Stimulated activated CD4-positive, alpha-beta T cell treated with anti-CD3 and anti-CD28 coated beads, Interleukin-1b, Interleukin-23, amount 100 ng/mL, for 24 hours (primary cell): ENCODE data around the gene CLMN.
A peak's percentile ranks its signal among the peaks of the same experiment; 100 is the strongest.

Source experiments
- DNase-seq, 4 experiments: peaks; one replicate each; pipeline ENCODE4 v3.0.0-alpha.2; 2020; ENCODE audit warnings: low read depth in 4 of 4, low spot score in 1 of 4

CLMN gene

DNA sequence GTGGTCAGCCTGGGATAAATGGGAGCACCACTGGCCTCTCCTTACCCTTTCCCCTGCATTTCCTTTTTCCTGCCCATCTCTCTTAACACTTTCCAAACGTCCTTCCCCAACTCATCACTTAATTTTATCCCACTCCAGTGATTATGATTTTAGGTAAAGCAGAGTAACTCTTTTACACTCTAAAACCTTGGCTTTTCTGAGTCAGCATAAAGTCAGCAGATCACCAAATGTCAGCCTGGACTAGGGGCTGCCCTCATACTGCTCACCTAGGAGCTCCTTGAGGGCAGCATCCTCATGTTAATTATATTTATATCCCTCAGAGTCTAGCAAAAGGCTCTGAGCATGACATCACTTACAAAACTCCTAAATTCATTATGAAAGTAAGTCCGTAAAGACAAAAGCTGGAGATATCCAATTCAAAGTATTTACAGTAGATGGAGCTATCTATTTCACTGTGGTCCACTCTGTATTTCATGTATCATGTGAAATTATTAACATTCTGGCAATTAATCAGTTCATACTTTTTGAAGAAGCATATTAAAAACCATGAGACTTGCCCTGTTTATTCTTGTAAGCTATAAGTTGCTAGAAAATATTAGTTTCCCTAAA is 145.4 kb downstream of the CLMN start:
- DNase-seq, result no peak

GRCh38 chr14:95173518-95173917 is 146.2 kb downstream of the CLMN start:
- no peak for DNase-seq

- DNase-seq, result no peak
Measured at GRCh38 chr14:95167177-95167576, 152.5 kb downstream of the CLMN start.

DNA sequence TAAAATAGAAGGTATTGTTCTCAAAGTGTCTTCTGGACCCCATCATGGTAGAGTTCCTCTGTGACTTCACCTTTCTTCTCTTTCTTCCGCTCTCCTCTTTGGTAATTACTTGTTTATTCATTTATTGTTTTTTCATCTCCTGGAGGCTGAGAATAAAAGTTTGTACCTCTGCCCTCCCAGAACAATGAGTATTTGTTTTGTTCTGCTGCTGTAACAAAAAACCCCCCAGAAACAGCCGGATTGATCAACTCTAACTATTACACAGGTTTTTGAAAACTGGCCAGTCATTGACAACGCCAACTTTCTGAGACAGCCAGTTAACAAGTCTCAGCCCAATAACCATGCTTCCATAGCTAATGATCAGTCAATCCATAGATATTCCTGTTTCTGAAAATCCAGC is 154.2 kb downstream of the CLMN start:
- no peak for DNase-seq

- no peak for DNase-seq
Measured at GRCh38 chr14:95164506-95164905, 155.2 kb downstream of the CLMN start.

- DNase-seq, result no peak
Measured at GRCh38 chr14:95163666-95164065, 156.0 kb downstream of the CLMN start.

DNA sequence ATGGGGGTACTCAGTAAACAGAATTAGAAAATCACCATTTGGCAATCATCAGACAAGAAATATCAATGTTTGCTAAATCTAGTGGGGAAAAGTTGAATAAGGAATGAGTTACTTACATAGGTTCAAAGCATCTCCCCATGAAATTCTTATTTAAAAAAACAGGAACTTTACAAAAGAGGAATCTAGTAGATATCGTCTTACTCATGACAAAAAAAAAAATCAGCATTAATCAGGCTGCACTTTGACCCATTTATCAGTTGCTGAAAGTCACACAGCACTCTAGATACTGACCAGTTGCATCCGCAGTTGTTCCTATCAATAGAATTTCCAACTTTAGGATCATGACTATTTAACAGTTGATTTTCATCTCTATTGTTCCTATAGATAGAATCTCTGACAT is 156.6 kb downstream of the CLMN start:
- DNase-seq, result no peak

DNA sequence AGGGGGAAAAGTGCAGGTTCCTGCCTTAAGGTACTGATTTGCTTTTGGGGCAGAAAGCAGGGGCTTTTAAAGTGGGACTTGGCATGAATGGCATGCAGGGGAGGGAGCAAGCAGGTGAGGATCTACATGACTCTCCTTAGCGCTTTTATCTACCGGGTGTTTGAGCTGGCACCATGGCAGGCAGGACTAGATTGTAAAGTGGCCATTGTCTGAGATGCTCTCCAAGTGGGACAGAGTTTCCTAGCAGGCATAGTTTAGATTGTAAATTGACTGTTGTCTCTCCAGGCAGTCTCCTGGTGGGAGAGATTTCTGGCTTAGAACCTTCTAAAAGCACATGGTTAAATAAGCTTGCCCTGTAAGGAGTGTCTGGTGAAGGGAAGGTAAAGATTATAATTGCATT is 157.1 kb downstream of the CLMN start:
- DNase-seq, result no peak

DNA sequence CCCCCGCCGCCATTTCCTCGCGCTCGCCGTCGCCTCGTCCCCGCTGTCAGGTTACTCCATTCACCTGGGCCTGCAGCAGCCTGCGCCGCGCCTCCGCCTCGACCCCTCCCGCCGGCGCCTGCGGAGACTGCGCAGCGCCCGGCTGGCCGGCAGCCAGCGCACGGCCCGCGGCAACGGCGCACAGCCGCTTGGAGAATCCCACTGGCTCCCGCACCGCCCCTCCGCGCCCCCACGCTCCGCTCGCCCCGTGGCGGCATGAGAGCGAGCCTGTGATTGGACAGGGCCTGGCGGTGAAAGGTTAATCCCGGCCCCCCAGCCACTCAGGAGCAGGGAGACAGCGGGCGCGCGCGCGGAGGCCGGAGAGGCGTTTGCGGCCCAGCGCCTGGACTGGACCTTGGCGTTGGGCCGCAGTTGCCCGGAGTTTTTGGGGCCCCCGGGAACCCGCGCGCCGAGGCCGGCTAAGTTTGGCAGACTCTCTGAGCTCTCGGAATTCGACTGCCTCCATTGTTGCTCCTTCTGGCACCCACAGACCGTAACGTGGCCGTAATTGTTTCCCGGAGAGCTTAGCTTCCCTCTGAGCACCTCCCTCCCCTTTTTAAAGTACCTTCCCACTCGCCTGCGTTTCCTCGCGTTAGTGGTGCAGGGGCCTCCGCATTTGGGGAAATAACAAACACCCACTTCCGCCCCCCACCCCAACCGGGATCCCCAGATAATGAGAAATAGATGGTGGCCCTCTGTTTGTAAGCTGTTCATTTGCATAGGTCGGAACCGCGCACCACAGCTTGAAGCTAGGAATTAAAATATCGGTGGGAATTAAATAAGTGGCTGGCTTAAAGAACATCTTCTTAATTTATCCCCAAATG is 162.2 kb downstream of the CLMN start, which contains the start of gene DICER1:
DICER1 (minus strand) TSS at position 203 of the 863 bp plus-strand sequence. CDS start 24,071 bp downstream, outside the sequence.
- DNase-seq, result peak; percentile 87 to 95 (median 90)

GRCh38 chr14:95157048-95157326 is 162.7 kb downstream of the CLMN start:
- DNase-seq, result no peak

DNA sequence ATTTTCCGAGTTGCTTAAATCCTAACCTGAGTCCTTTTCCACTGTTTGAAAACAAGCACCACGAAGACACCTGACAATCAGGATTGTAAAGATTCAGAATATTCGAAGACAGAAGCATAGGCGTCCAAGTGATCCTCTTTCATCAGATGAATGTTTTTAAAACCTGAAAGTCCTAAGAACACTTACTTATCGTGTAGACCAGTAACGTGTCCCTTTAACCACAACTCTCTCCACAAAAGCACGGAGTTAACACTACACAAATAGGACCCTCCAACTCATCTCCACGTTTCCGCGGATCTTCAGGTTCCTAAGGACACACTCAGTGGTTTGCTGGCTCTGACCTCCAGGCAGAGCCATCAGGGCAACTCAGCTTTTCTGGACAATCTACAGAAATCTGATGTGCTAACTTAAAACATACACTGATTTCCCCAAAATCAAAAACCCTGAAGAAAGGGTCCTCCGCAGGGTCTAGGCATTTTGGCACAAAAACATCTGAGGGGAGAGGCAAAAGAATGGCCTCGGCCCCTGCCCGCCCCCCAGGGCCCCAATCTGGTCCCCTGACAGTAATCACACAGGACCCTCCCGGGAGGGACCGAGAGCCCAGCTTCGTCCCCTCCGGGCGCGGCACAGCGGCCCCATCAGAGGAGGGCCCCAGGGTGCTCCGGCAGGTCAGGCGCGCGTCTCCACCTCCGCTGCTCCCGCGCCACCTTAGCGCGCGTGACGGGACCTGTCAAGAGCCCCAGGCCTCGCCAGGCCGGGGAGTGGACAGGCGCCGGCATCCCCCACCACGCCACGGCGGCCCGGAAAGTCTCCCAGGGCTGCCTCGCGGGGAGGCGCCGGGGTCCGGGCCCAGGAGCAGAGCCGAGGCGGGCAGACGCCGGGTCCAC is 163.3 kb downstream of the CLMN start:
- DNase-seq, result peak in 3 of 4 experiments; percentile 5 to 8 (median 6)

DNA sequence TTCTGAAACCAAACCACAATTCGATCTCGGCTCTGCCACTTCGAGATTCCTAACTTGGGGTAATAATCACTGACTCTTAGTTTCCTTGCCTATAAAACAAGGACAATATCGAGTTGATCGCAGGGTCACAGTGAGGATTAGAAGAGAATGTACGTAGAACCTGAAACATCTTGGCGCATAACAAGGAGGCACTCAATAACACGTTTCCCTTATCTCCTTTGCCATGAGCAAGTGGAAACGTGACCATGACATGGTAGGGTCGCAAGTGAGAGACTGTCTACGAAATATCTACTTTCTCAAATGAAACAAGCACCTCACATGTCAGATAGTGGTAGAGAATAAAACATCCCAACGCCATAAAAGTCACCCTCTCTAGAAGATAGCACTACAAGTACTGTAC is 164.7 kb downstream of the CLMN start:
- DNase-seq, result no peak

- no peak for DNase-seq
Measured at GRCh38 chr14:95153866-95154265, 165.8 kb downstream of the CLMN start.

GRCh38 chr14:95151561-95151960 is 168.1 kb downstream of the CLMN start:
- no peak for DNase-seq

GRCh38 chr14:95150910-95151309 is 168.8 kb downstream of the CLMN start:
- DNase-seq, result no peak

DNA sequence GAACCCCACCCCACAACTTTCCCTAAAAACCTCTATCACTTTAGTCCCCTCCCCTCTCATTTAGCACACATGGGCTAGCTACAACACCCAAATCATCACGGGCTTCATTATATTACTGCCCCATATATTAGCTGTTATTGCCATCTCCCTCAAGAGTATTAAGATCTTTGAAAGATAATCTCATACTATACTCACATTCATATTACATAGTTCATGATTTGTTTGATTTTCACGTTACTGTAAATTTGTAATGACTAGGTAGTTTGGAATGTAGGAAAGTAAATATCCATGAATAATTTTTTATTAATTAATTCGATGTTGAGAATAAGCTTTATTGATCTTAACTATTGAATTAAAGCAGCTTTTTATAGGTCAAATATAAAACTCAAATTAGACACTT is 170.3 kb downstream of the CLMN start:
- no peak for DNase-seq

DNA sequence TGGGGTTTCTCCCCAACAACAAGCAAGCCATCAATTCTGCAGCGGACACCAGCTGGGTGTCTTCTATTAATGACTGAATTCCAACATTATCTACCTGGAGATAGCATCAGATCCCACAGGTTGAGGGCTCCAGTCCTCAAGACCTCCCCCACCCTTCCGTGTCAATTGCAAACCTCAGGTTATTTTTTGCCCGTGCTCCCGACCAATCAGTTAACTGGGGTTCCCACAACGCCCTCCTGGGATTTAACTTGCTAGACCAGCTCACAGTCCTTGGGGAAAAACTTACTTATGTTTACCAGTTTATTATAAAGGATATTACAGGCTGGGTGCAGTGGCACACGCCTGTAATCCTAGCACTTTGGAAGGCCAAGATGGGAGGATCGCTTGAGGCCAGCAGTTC is 172.1 kb downstream of the CLMN start:
- DNase-seq, result no peak

DNA sequence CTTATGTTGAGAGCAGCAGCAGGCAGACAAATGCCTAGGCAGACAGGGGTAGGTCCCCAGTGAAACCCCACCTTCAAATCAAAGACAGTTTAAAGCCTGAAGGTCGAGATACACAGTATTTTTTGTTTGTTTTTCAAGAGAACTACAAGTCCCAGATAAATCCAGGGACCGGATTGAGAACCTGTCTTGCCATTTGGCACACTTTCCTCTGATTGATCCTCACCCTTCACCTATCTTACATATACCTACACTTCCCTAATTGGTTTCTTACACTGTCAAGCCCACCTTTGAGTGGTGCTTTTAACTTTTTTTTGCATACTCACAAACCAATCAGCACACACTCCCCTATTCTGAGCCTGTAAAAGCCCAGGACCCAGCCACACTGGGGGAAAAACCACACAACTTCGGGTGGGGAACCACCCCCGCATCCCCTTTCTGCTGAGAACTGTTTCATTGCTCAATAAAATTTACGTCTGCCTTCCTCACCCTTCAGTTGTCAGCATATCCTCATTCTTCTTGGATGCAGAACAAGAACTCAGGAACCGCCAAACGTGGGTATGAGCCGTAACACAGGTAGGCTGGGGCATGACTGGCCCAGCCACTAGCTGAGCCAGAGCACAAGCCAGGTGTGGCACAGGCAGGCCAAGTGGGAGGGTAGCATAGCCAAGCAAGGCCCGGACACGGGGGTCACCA is 173.5 kb downstream of the CLMN start:
- no peak for DNase-seq

- no peak for DNase-seq
Measured at GRCh38 chr14:95144849-95145248, 174.9 kb downstream of the CLMN start.

DNA sequence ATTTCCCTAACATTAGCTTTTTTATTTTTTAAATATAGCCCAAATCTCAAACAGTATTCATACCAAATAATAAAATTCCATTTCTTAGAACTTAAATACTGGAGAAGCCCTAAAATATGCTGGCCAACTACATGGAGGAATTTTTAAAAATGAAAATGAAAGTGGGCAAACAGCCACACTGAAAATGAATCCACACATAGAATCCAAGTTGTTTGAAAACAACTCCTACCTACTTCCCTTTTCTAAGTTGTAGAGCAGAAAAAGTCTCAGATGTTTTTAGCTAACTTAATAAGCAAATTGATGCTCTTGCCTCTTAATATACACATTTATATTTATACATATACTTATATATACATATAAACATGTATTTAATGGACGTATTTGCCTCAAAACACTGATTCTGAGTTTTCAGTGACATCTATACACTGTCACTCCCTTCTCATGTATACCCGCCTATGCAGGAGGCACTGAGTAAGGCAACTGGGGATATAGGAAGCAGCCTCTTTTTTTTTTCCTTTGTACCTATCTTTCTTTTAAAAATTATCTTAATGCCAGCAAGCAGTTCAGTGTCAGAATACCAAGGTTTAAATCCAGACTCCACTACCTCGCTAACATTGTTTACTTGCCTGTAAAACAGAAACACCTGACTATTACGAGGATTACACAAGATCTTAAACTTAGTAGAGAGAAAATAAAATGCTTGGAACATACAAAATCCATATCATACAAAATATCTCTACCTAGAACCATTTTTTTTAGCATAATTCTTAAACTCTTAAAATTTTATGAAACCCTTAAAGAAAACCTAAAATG is 175.7 kb downstream of the CLMN start:
- no peak for DNase-seq
